ENCODE data around the gene NRAP.

GRCh38 chr10:113557424-113557862 lies 106.4 kb downstream of the NRAP start:
- TF ChIP-seq CTCF (IDR thresholded peaks at IDR 0.05) (no peak), ZFX (IDR thresholded peaks at IDR 0.05; ENCODE audit: borderline replicate concordance) (no peak)

Data from 22Rv1 (cell line).